ENCODE data around the gene RFWD3. TPM values are rescaled to one million over a fixed set of nuclear protein-coding genes. Genes with fewer than 3 reads are reported as not detected.

RFWD3 gene
- total and polyA plus RNA-seq, 2 of the 13 experiments (the other 11 are each of a cell fraction or from before 2014, with no cell fraction given) = 23.4 to 62.6 TPM

DNA sequence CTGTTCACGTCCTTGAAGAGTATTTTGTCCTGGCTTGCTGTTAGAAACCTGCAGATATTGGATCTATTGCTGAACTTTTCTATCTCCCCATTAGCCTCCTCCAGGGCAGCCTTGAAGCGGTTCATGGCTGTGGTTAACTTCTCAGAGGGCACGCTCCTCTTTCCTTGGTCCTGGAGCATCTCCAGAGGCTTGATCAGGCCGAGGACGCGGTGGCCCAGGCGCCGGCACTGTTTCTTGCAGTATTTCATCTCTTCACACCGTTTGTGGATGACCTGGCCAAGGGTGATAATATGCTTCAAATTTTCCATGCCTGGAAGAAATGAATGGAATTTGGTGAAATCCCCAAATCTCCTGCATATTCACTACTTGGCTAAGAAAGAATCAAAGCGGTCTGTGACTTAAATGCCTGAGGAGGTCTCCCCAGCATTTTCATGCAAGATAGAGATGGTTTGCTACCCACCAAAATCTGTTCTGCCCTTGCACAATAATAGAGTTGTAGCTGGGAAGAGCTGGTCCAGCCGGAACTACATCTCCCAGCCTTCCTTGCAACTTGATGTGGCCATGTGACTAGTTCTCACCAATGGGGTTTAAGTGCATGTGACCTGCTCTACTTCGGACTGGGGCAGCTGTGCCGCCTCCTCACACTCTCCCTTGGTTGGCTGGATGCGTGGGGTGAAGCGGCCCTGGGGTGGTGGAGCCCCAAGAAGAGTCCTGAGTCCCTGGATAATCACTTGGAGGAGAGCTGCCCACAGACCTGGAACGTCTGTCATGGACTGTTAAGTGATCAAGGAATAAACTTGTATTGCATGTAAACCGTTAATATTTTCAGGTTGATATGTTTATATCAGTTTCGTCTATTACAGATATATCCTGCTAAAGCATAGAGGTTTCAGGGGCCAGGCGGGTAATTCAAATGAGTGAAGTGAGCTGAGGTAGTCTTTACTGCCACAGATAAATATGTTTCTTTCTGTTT is 29.1 kb upstream of the RFWD3 start:
- intact Hi-C loops (cut with micrococcal nuclease; ENCODE audit: unreplicated experiment) (no loop called here), in situ Hi-C loops (cut with HindIII; ENCODE audit: extremely low pct_ligation_motif_present, low pct_unique_long_range_greater_than_20kb) (no loop called here)
- Histone ChIP-seq H3K4me1 (ENCODE audit: insufficient read depth, low read length) (peaks cover 26% of the 10 kb centered on the region), H3K27me3 (ENCODE audit: control insufficient read depth in 1 of 2, insufficient read depth in 2 of 2, low read length in 2 of 2) (no peaks in the 10 kb centered on the region; a peak in 1 of 5 replicates), H3K9ac (ENCODE audit: insufficient read depth, low read depth, low read length) (peak overlapping the region; percentile 61), H2AFZ (ENCODE audit: low read length) (peak overlapping the region; percentile 78), H3K4me2 (ENCODE audit: low read depth, low read length) (peak overlapping the region; percentile 89), H3K4me3 (replicated peaks in 1 of 3; ENCODE audit: insufficient read depth in 1 of 3, low read depth in 2 of 3, low read length in 3 of 3) (peak overlapping the region; percentile 50 to 70 (median 55)), H3K27ac (ENCODE audit: extremely low read length, insufficient read depth, low read length) (peak overlapping the region; percentile 11), H3K36me3 (replicated peaks in 1 of 2; ENCODE audit: control insufficient read depth in 1 of 2, insufficient read depth in 2 of 2, low read length in 2 of 2) (peaks cover 10 to 23% of the 10 kb centered on the region in 2 experiments; a peak in 4 of 5 replicates), H3K9me3 (ENCODE audit: low read length) (no peaks in the 10 kb centered on the region), H3K79me2 (ENCODE audit: insufficient read depth, low read length) (no peaks in the 10 kb centered on the region), H4K20me1 (ENCODE audit: insufficient read depth, low read length) (no peaks in the 10 kb centered on the region)
- FAIRE-seq = peak; percentile 98
- ChIA-PET POLR2A (interaction anchor here (0.7 to 2.1 kb wide), 4 partner anchors 15 to 89 kb away, joined by 4 to 17 read pairs (median 6); partner anchors contain the start of genes GLG1 and RFWD3), CTCF (ENCODE audit: low intra/inter-chr PET ratio, low total read pairs) (no interaction called here)
- peak; percentile 96 for DNase-seq (ENCODE audit: low spot score)
- ATAC-seq = peak; percentile 95
- 56% methylated on average over 19 of the region's 19 CpGs for WGBS (ENCODE audit: low lambda C conversion rate)
- no TSS peak for BruUV-seq (replicated peaks)
- no peak for TF ChIP-seq KDM6A (CRISPR knock-in tag; IDR thresholded peaks at IDR 0.05; ENCODE audit: low read depth)
- TF ChIP-seq ZNF619 (CRISPR knock-in tag; IDR thresholded peaks at IDR 0.05) = 0 out of 2 replicates have a peak, but pooled peaks have one; percentile 87
- peak; percentile 49 for TF ChIP-seq NCOA2 (CRISPR knock-in tag; IDR thresholded peaks at IDR 0.05)
- 0 out of 2 replicates have a peak, but pooled peaks have one; percentile 31 for TF ChIP-seq CBFB (CRISPR knock-in tag; IDR thresholded peaks at IDR 0.05)
- peak; percentile 22; the same call in 1 of the 2 replicates for TF ChIP-seq BCL6 (CRISPR knock-in tag; IDR thresholded peaks at IDR 0.05)
- TF ChIP-seq ZNF335 (CRISPR knock-in tag; IDR thresholded peaks at IDR 0.05) = peak; percentile 87; the same call in 1 of the 2 replicates
- no peak for TF ChIP-seq ZNF816 (CRISPR knock-in tag; IDR thresholded peaks at IDR 0.05; ENCODE audit: borderline replicate concordance)
- peak; percentile 99 for TF ChIP-seq ZNF143 (CRISPR knock-in tag; IDR thresholded peaks at IDR 0.05)
- TF ChIP-seq, protein P1, sequence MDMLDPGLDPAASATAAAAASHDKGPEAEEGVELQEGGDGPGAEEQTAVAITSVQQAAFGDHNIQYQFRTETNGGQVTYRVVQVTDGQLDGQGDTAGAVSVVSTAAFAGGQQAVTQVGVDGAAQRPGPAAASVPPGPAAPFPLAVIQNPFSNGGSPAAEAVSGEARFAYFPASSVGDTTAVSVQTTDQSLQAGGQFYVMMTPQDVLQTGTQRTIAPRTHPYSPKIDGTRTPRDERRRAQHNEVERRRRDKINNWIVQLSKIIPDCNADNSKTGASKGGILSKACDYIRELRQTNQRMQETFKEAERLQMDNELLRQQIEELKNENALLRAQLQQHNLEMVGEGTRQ (IDR thresholded peaks at IDR 0.05; ENCODE audit: low read depth, low read length) = peak; percentile 99
- TF ChIP-seq, protein P1 (CRISPR knock-in tag; IDR thresholded peaks at IDR 0.05; ENCODE audit: borderline replicate concordance) = peak; percentile 100; the same call in 1 of the 2 replicates
- peak; percentile 100 for TF ChIP-seq NFYC (CRISPR knock-in tag; IDR thresholded peaks at IDR 0.05)
- peak; percentile 57; the same call in 1 of the 2 replicates for TF ChIP-seq SPEN (CRISPR knock-in tag; IDR thresholded peaks at IDR 0.05; ENCODE audit: low read depth)
- TF ChIP-seq POLR2AphosphoS5 (IDR thresholded peaks at IDR 0.05; ENCODE audit: low read depth, low read length) = peak; percentile 94
- no peak for TF ChIP-seq ZNF670 (CRISPR knock-in tag; IDR thresholded peaks at IDR 0.05; ENCODE audit: borderline replicate concordance)
- no peak for TF ChIP-seq ATM (IDR thresholded peaks at IDR 0.05; ENCODE audit: borderline replicate concordance)
- TF ChIP-seq ZBTB38 (CRISPR knock-in tag; IDR thresholded peaks at IDR 0.05) = peak; percentile 88
- TF ChIP-seq SUZ12 (IDR thresholded peaks at IDR 0.05; ENCODE audit: low read depth, low read length) = peak; percentile 90
- TF ChIP-seq, protein P2, sequence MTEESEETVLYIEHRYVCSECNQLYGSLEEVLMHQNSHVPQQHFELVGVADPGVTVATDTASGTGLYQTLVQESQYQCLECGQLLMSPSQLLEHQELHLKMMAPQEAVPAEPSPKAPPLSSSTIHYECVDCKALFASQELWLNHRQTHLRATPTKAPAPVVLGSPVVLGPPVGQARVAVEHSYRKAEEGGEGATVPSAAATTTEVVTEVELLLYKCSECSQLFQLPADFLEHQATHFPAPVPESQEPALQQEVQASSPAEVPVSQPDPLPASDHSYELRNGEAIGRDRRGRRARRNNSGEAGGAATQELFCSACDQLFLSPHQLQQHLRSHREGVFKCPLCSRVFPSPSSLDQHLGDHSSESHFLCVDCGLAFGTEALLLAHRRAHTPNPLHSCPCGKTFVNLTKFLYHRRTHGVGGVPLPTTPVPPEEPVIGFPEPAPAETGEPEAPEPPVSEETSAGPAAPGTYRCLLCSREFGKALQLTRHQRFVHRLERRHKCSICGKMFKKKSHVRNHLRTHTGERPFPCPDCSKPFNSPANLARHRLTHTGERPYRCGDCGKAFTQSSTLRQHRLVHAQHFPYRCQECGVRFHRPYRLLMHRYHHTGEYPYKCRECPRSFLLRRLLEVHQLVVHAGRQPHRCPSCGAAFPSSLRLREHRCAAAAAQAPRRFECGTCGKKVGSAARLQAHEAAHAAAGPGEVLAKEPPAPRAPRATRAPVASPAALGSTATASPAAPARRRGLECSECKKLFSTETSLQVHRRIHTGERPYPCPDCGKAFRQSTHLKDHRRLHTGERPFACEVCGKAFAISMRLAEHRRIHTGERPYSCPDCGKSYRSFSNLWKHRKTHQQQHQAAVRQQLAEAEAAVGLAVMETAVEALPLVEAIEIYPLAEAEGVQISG (CRISPR knock-in tag; IDR thresholded peaks at IDR 0.05) = peak; percentile 88
- TF ChIP-seq PHF8 (CRISPR knock-in tag; IDR thresholded peaks at IDR 0.05) = peak; percentile 72
- 0 out of 2 replicates have a peak, but pooled peaks have one; percentile 59 for TF ChIP-seq ZNF451 (CRISPR knock-in tag; IDR thresholded peaks at IDR 0.05)
- TF ChIP-seq ZSCAN9 (CRISPR knock-in tag; IDR thresholded peaks at IDR 0.05; ENCODE audit: borderline replicate concordance) = peak; percentile 89

Measured in HepG2 (cell line).